SK-N-SH (cell line): ENCODE measurements around the gene HIPK1. TPM values are rescaled to one million over a fixed set of nuclear protein-coding genes. Genes with fewer than 3 reads are reported as not detected.
"Not testable (repeated sequence)": the region's sequence is repeated elsewhere in the genome, so short reads cannot be mapped to it uniquely, and the experiment has no call there.

Experiments used
- CTCF ChIA-PET: fragments of 300-600, 350-600 bp; formaldehyde crosslinking; extraction: SDS; loops from one replicate; lab custom pipeline; 2021; lab: Yijun Ruan, JAX
- POLR2A ChIA-PET: fragments of 350-600 bp; sonication (Branson Sonifier 250); formaldehyde crosslinking; extraction: SDS; loops from one replicate; lab custom pipeline; 2020; ENCODE audit warnings: antibody characterized with exemption, inconsistent platforms; lab: Yijun Ruan, JAX
- DNase-seq: peaks from one replicate; pipeline ENCODE4 v3.0.0; 2012
- H2AFZ ChIP-seq: fragments of 200-600 bp; sonication (generic); 2 replicates; pipeline ENCODE4 v1.8.1; 2016; ENCODE audit warnings: antibody characterized with exemption, mild to moderate bottlenecking, low read depth
- H3F3A ChIP-seq: fragments of 200-600 bp; sonication (generic); replicated peaks from 2 replicates; pipeline ENCODE3; 2016; ENCODE audit warnings: antibody characterized with exemption, mild to moderate bottlenecking; ENCODE audit not compliant: insufficient read depth
- H3K27ac ChIP-seq, 2 experiments: fragments of 200-500 bp in 1 of 2; fragments of 200-600 bp in 1 of 2; sonication (Bioruptor generic) in 1 of 2; sonication (generic), shearing (Covaris generic) in 1 of 2; 2 replicates each; pipeline versions ENCODE4 v1.5.1 to v1.6.1; 2014 to 2016; ENCODE audit warnings: low read depth in 2 of 2, inconsistent platforms in 1 of 2, low read length in 1 of 2, mild to moderate bottlenecking in 1 of 2, mixed read lengths in 1 of 2
- H3K27me3 ChIP-seq: fragments of 200-600 bp; sonication (generic), shearing (Covaris generic); 2 replicates; pipeline ENCODE4 v1.6.1; 2016; ENCODE audit warnings: mixed run types; ENCODE audit not compliant: insufficient read depth
- H3K36me3 ChIP-seq, 2 experiments: fragments of 200-500 bp in 1 of 2; fragments of 200-600 bp in 1 of 2; sonication (Bioruptor generic) in 1 of 2; sonication (generic) in 1 of 2; replicated peaks in 1 of 2; 2 replicates each; pipeline versions ENCODE3 to v1.5.1; 2014 to 2016; ENCODE audit warnings: low read length in 1 of 2, mild to moderate bottlenecking in 1 of 2; ENCODE audit not compliant: insufficient read depth in 2 of 2, control insufficient read depth in 1 of 2
- H3K4me1 ChIP-seq, 2 experiments: fragments of 200-500 bp in 1 of 2; fragments of 200-600 bp in 1 of 2; sonication (Bioruptor generic) in 1 of 2; sonication (generic), shearing (Covaris generic) in 1 of 2; 2 replicates each; pipeline versions ENCODE4 v1.5.1 to v1.6.1; 2014 to 2016; ENCODE audit warnings: low read depth in 1 of 2, low read length in 1 of 2, mixed run types in 1 of 2; ENCODE audit not compliant: insufficient read depth in 2 of 2, control insufficient read depth in 1 of 2
- H3K4me2 ChIP-seq: fragments of 200-600 bp; sonication (generic), shearing (Covaris generic); 2 replicates; pipeline ENCODE4 v1.6.1; 2017; ENCODE audit warnings: mixed run types
- H3K4me3 ChIP-seq, 2 experiments: fragments of 200-500 bp in 1 of 2; fragments of 200-600 bp in 1 of 2; sonication (Bioruptor generic) in 1 of 2; sonication (generic), shearing (Covaris generic) in 1 of 2; 2 replicates each; pipeline versions ENCODE4 v1.5.1 to v1.8.1; 2014 to 2016; ENCODE audit warnings: low read depth in 2 of 2, inconsistent platforms in 1 of 2, low read length in 1 of 2, mild to moderate bottlenecking in 1 of 2, mixed read lengths in 1 of 2, moderate library complexity in 1 of 2
- H3K79me2 ChIP-seq: fragments of 200-600 bp; sonication (generic); 2 replicates; pipeline ENCODE4 v1.8.1; 2017; ENCODE audit warnings: mild to moderate bottlenecking; ENCODE audit not compliant: insufficient read depth
- H3K9ac ChIP-seq: fragments of 200-600 bp; sonication (generic); 2 replicates; pipeline ENCODE4 v1.6.1; 2017; ENCODE audit warnings: mixed run types
- H3K9me2 ChIP-seq: fragments of 200-600 bp; sonication (generic); 2 replicates; pipeline ENCODE4 v1.6.1; 2017; ENCODE audit warnings: mixed run types
- H3K9me3 ChIP-seq: fragments of 200-600 bp; sonication (generic); 2 replicates; pipeline ENCODE4 v1.6.1; 2017; ENCODE audit warnings: mixed run types, mild to moderate bottlenecking, moderate library complexity
- H4K20me1 ChIP-seq: fragments of 200-600 bp; sonication (generic); 2 replicates; pipeline ENCODE4 v1.6.1; 2017; ENCODE audit warnings: mild to moderate bottlenecking, mixed run types; ENCODE audit not compliant: insufficient read depth
- JUND ChIP-seq: IDR thresholded peaks from 2 replicates; pipeline ENCODE4 v1.4.0; 2012
- MEF2A ChIP-seq: IDR thresholded peaks from 2 replicates; pipeline ENCODE4 v1.4.0; 2012; ENCODE audit warnings: low read depth, borderline replicate concordance
- NFIC ChIP-seq: IDR thresholded peaks from 2 replicates; pipeline ENCODE4 v1.4.0; 2012; ENCODE audit warnings: borderline replicate concordance
- NRF1 ChIP-seq: IDR thresholded peaks from 2 replicates; pipeline ENCODE4 v1.6.1; 2012; ENCODE audit warnings: low read depth, mild to moderate bottlenecking, low read length
- PBX3 ChIP-seq: IDR thresholded peaks from 2 replicates; pipeline ENCODE4; 2012
- RCOR1 ChIP-seq: fragments of 150-350 bp; IDR thresholded peaks from 2 replicates; pipeline ENCODE4 v1.6.1; 2017; ENCODE audit warnings: antibody characterized with exemption, low read length
- REST ChIP-seq: IDR thresholded peaks from 2 replicates; pipeline ENCODE4 v1.6.1; 2012; ENCODE audit warnings: mild to moderate bottlenecking, low read depth, low read length, moderate library complexity
- RXRA ChIP-seq: IDR thresholded peaks from 2 replicates; pipeline ENCODE4 v1.4.0; 2012; ENCODE audit warnings: low read depth, mild to moderate bottlenecking, borderline replicate concordance
- SIN3A ChIP-seq: IDR thresholded peaks from 2 replicates; pipeline ENCODE4 v1.6.1; 2012; ENCODE audit warnings: low read depth, mild to moderate bottlenecking, low read length, moderate library complexity, borderline replicate concordance
- SMC3 ChIP-seq: IDR thresholded peaks from 2 replicates; pipeline ENCODE4 v1.6.1; 2012; ENCODE audit warnings: low read depth, low read length, improper control_type of control experiment
- TAF1 ChIP-seq: IDR thresholded peaks from 2 replicates; pipeline ENCODE4 v1.6.1; 2012; ENCODE audit warnings: low read depth, mild to moderate bottlenecking, low read length, moderate library complexity, borderline replicate concordance
- TEAD4 ChIP-seq: IDR thresholded peaks from 2 replicates; pipeline ENCODE4 v1.4.0; 2012; ENCODE audit warnings: mild to moderate bottlenecking, borderline replicate concordance; ENCODE audit not compliant: insufficient read depth
- USF1 ChIP-seq: IDR thresholded peaks from 2 replicates; pipeline ENCODE4 v1.4.0; 2012; ENCODE audit warnings: low read depth, borderline replicate concordance
- YY1 ChIP-seq: IDR thresholded peaks from 2 replicates; pipeline ENCODE4 v1.4.0; 2012; ENCODE audit warnings: low read depth, mild to moderate bottlenecking
- WGBS: methylation state at CpG from one replicate; pipeline ENCODE4 v1.1.6; 2017; ENCODE audit warnings: low lambda C conversion rate; 5-methylcytosine and 5-hydroxymethylcytosine counted together
- polyA plus RNA-seq, 3 experiments: library from polyadenylated mRNA; depleted of rRNA; stranded (reverse); fragments of >200 nt; gene quantifications; 2 replicates each; pipeline ENCODE4 v1.2.3, GENCODE V29; 2012

Gene HIPK1
- polyA plus RNA-seq, 1 of the 3 experiments (the other 2 are of a cell fraction), result 7.1 TPM

GRCh38 chr1:114019724-114020123 lies 90.6 kb downstream of the HIPK1 start:
- DNase-seq, H3K4me1 ChIP-seq, H3K27ac ChIP-seq, H3K36me3 ChIP-seq, H3K4me3 ChIP-seq, H3K27me3 ChIP-seq, H3K9ac ChIP-seq, H3F3A ChIP-seq, H3K4me2 ChIP-seq, H3K9me2 ChIP-seq, H2AFZ ChIP-seq, H3K9me3 ChIP-seq, H3K79me2 ChIP-seq, H4K20me1 ChIP-seq, POLR2A ChIA-PET: not testable (repeated sequence)
- 81% methylated on average over 3 of the region's 3 CpGs for WGBS
- CTCF ChIA-PET, result interaction anchor here (1.0 kb wide), 1 partner anchor 11 kb away, joined by 4 read pairs; no protein-coding TSS in a partner anchor

- Histone ChIP-seq H3K79me2 (no peaks in the 10 kb centered on the region), H4K20me1 (no peaks in the 10 kb centered on the region), H3K27me3 (no peaks in the 10 kb centered on the region), H3K4me1 (no peaks in the 10 kb centered on the region), H3K9me2 (no peaks in the 10 kb centered on the region), H3K27ac (no peak overlapping the region), H2AFZ (no peak overlapping the region), H3K36me3 (no peaks in the 10 kb centered on the region), H3K4me3 (no peak overlapping the region), H3K4me2 (no peak overlapping the region), H3K9me3 (no peaks in the 10 kb centered on the region), H3F3A (no peaks in the 10 kb centered on the region), H3K9ac (no peak overlapping the region)
- no peak for TF ChIP-seq USF1
- no peak for TF ChIP-seq JUND
- TF ChIP-seq RXRA, result no peak
- TF ChIP-seq PBX3, result no peak
- TF ChIP-seq REST, result no peak
- TF ChIP-seq RCOR1, result no peak
- no peak for TF ChIP-seq MEF2A
- TF ChIP-seq SIN3A, result no peak
- no peak for TF ChIP-seq TAF1
- no peak for TF ChIP-seq SMC3
- no peak for TF ChIP-seq TEAD4
- TF ChIP-seq NRF1, result no peak
- no peak for TF ChIP-seq YY1
- no peak for TF ChIP-seq NFIC
- WGBS, result 73% methylated on average over 4 of the region's 4 CpGs
- POLR2A ChIA-PET, result interaction anchor here (0.6 kb wide), 1 partner anchor 453 kb away, joined by 3 read pairs; no protein-coding TSS in a partner anchor
- no peak for DNase-seq
- CTCF ChIA-PET, result no interaction called here
Observed at GRCh38 chr1:114021665-114022099, 92.6 kb downstream of the HIPK1 start.
